Neural progenitor cell (in vitro differentiated cells): ENCODE results near the gene PITPNM3.

Experiments used
- EZH2 ChIP-seq: fragments of 200-600 bp; sonication (generic); IDR thresholded peaks from 2 replicates; pipeline ENCODE4 v1.6.1; 2017; ENCODE audit warnings: antibody characterized with exemption, mild to moderate bottlenecking, moderate library complexity
- EZH2phosphoT487 ChIP-seq: fragments of 200-600 bp; sonication (generic); IDR thresholded peaks from 2 replicates; pipeline ENCODE4 v1.6.1; 2017; ENCODE audit warnings: antibody characterized with exemption
- TF ChIP-seq, protein P1 (sequence below): fragments of 200-600 bp; sonication (generic); IDR thresholded peaks from 2 replicates; pipeline ENCODE4 v1.5.1; 2017; ENCODE audit warnings: antibody characterized with exemption, mild to moderate bottlenecking

GRCh38 chr17:6472517-6472916, 83.8 kb downstream of the PITPNM3 start:
- TF ChIP-seq, protein P1, sequence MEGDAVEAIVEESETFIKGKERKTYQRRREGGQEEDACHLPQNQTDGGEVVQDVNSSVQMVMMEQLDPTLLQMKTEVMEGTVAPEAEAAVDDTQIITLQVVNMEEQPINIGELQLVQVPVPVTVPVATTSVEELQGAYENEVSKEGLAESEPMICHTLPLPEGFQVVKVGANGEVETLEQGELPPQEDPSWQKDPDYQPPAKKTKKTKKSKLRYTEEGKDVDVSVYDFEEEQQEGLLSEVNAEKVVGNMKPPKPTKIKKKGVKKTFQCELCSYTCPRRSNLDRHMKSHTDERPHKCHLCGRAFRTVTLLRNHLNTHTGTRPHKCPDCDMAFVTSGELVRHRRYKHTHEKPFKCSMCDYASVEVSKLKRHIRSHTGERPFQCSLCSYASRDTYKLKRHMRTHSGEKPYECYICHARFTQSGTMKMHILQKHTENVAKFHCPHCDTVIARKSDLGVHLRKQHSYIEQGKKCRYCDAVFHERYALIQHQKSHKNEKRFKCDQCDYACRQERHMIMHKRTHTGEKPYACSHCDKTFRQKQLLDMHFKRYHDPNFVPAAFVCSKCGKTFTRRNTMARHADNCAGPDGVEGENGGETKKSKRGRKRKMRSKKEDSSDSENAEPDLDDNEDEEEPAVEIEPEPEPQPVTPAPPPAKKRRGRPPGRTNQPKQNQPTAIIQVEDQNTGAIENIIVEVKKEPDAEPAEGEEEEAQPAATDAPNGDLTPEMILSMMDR, result no peak
- no peak for TF ChIP-seq EZH2phosphoT487
- TF ChIP-seq EZH2, result no peak
